Heart left ventricle (tissue), 16 donors: ENCODE measurements around the gene DDHD1. TPM values are rescaled to one million over a fixed set of nuclear protein-coding genes. Genes with fewer than 3 reads are reported as not detected.
"Not testable (repeated sequence)": the region's sequence is repeated elsewhere in the genome, so short reads cannot be mapped to it uniquely, and the experiment has no call there.

Source experiments
- ATAC-seq, 4 donors: fragments of 200-7000 bp; cut with Tn5 transposase; one replicate each; pipeline ENCODE4 v1.9.1; 2020 to 2022; ENCODE audit warnings: moderate library complexity in 4 of 4, mild to moderate bottlenecking in 3 of 4, moderate number of reproducible peaks in 1 of 4
- DNase-seq, 5 donors: peaks; one replicate each; pipeline ENCODE4 v3.0.0-alpha.2; 2020
- H3K27ac ChIP-seq, 12 donors: fragments of 200-600 bp; sonication (generic) in 4 of 12; one replicate each; pipeline versions ENCODE4 v1.5.0 to v1.8.0; 2016 to 2022; ENCODE audit warnings: mild to moderate bottlenecking in 2 of 12
- H3K27me3 ChIP-seq, 9 donors: fragments of 200-600 bp; sonication (generic) in 2 of 9; one replicate each; pipeline versions ENCODE4 v1.5.1 to v1.8.0; 2016 to 2022; ENCODE audit warnings: mild to moderate bottlenecking in 3 of 9
- H3K36me3 ChIP-seq, 9 donors: fragments of 200-600 bp; sonication (generic) in 2 of 9; one replicate each; pipeline versions ENCODE4 v1.5.0 to v1.8.0; 2018 to 2022; ENCODE audit warnings: mild to moderate bottlenecking in 2 of 9
- H3K4me1 ChIP-seq, 12 donors: fragments of 200-600 bp; sonication (generic) in 4 of 12; one replicate each; pipeline versions ENCODE4 v1.5.0 to v1.8.0; 2016 to 2022; ENCODE audit warnings: mild to moderate bottlenecking in 3 of 12
- H3K4me3 ChIP-seq, 12 donors: fragments of 200-600 bp; sonication (generic) in 4 of 12; one replicate each; pipeline versions ENCODE4 v1.5.0 to v1.8.0; 2017 to 2022; ENCODE audit warnings: mild to moderate bottlenecking in 9 of 12, moderate library complexity in 4 of 12
- H3K9me3 ChIP-seq, 12 donors: fragments of 200-600 bp; sonication (generic) in 4 of 12; one replicate each; pipeline versions ENCODE4 v1.5.0 to v1.8.0; 2016 to 2022; ENCODE audit warnings: mild to moderate bottlenecking in 1 of 12
- POLR2A ChIP-seq, 2 donors: fragments of 450-650 bp; IDR thresholded peaks; one replicate each; pipeline ENCODE4 v1.6.1; 2017; ENCODE audit warnings: antibody characterized with exemption in 2 of 2, mild to moderate bottlenecking in 2 of 2, moderate library complexity in 2 of 2
- WGBS, 4 donors: extraction: QIAGEN DNeasy Blood & Tissue Kit in 2 of 4; methylation state at CpG; one replicate each; pipeline versions ENCODE4 v1.1.5 to v1.1.7; 2013 to 2018; 5-methylcytosine and 5-hydroxymethylcytosine counted together
- intact Hi-C, 10 donors: fragments of 100-400 bp; cut with DNase I; formaldehyde crosslinking; loops; one replicate each; pipeline versions ENCODE4 v1.11.1 to v1.14.2; 2022
- polyA plus RNA-seq, 2 donors: library from polyadenylated mRNA; stranded (reverse); fragments of 200-250 nt; gene quantifications; one replicate each; pipeline ENCODE4 v1.2.3, GENCODE V29; 2013
- total RNA-seq, 9 donors: library from RNA; depleted of rRNA in 2 of 9; stranded (reverse); fragments of >200 nt in 2 of 9; fragmentation: NEBNext Ultra II Directional in 3 of 9; extraction: Animal tissue kit (Norgen Biotek cat#: 25700) in 3 of 9; gene quantifications; one replicate each; pipeline versions ENCODE4 v1.1.0 to v1.2.4, GENCODE V29; 2016 to 2023
- TF ChIP-seq, protein P1 (sequence below), 12 donors: fragments of 200-600 bp; sonication (generic) in 4 of 12; IDR thresholded peaks; one replicate each; pipeline versions ENCODE4 v1.5.0 to v1.8.0; 2018 to 2022; ENCODE audit warnings: antibody characterized with exemption in 12 of 12, mild to moderate bottlenecking in 5 of 12
- donor health status: ischemic (EF 13 %, LVEDD 7.1; RV severe dilation, severe dysfunction).
- donor health status: healthy with polysubstance abuse.
- donor health status: DM: no; HTN: yes; CAD: no.
- donor health status: DM: no; HTN: no; CAD: no.
- donor health status: ischemic (EF 25% LVEDD 6.9; RV normal size, moderate dysfunction).
- donor health status: ischemic (EF 25% LVEDD 5.7; RV mildly dilated, moderate dysfunction).
- donor health status: healthy.
- donor health status: DM: yes; HTN: yes; CAD: no.
- donor health status: ischemic (EF 35%, LVEDD 5.7; RV mildly dilated, moderate dysfunction).
- donor health status: nonischemic (EF 11% LVEDD 7.7; RV severe dilation, severe dysfunction).
- donor health status: DM: yes; HTN: yes; CAD: no.
- donor health status: PGD.
- donor health status: ischemic (EF 29% LVEDD 5.4; RV normal size, mild dysfunction).
- donor health status: nonischemic (EF 23%, LVEDD 6.1; RV moderate dilation, normal function).

The DDHD1 gene
- total and polyA plus RNA-seq, 11 donors: 3.5 to 12.1 (median 7.0) TPM

DNA sequence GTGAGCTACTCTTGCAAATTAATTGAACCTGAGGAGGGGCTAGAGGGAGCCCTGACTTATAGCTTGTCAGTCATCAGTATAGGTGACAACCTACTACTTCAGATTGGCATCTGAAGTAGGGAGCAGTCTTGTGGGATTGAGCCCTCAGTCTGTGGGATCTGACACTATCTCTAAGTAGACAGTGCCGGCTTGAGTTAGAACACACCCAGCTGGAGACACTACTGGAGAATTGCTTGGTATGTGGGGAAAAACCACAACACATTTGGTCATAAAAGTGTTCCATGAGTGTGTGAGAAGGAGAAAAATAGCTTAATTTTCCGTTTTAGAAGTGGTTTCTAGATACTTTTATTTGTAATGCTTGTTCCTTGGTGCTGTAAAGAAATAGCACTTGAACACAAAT, 30.5 kb upstream of the DDHD1 start:
- ATAC-seq (no peak), DNase-seq (no peak)
- Histone ChIP-seq H3K27ac (no peak overlapping the region), H3K9me3 (no peaks in the 10 kb centered on the region), H3K4me1 (peaks cover 0 to 5% (median 0%) of the 10 kb centered on the region in 12 donors), H3K36me3 (no peaks in the 10 kb centered on the region), H3K27me3 (no peaks in the 10 kb centered on the region), H3K4me3 (no peak overlapping the region)
- intact Hi-C loops: no loop called here
- WGBS, 4 donors: 55 to 62% (median 61%) methylated on average over 2 of the region's 2 CpGs
- TF ChIP-seq, protein P1, sequence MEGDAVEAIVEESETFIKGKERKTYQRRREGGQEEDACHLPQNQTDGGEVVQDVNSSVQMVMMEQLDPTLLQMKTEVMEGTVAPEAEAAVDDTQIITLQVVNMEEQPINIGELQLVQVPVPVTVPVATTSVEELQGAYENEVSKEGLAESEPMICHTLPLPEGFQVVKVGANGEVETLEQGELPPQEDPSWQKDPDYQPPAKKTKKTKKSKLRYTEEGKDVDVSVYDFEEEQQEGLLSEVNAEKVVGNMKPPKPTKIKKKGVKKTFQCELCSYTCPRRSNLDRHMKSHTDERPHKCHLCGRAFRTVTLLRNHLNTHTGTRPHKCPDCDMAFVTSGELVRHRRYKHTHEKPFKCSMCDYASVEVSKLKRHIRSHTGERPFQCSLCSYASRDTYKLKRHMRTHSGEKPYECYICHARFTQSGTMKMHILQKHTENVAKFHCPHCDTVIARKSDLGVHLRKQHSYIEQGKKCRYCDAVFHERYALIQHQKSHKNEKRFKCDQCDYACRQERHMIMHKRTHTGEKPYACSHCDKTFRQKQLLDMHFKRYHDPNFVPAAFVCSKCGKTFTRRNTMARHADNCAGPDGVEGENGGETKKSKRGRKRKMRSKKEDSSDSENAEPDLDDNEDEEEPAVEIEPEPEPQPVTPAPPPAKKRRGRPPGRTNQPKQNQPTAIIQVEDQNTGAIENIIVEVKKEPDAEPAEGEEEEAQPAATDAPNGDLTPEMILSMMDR (IDR thresholded peaks at IDR 0.05): no peak
- no peak for TF ChIP-seq POLR2A (IDR thresholded peaks at IDR 0.05)

DNA sequence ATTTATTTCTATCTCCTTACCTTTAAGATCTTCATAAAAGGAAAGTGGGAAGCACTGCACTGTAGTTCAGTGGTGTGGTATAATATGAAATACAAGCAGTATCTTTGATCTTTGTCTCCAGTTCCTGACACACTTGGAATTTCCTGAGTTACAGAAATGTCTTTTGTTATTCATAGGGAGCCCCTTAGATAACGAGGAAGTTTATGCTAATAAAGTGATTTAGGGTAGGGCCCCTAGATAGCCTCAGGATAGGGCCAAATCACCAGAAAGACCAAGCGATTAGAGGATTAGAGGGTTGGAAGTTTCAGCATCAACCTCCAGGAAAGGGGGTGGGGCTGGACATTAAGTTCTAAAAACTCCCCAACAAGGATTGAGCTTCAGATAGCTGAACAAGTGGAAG, 29.9 kb upstream of the DDHD1 start:
- no peak overlapping the region for H3K4me3 ChIP-seq
- H3K27ac ChIP-seq: no peak overlapping the region
- no peaks in the 10 kb centered on the region for H3K27me3 ChIP-seq
- H3K4me1 ChIP-seq: peaks cover 0 to 5% (median 0%) of the 10 kb centered on the region in 12 donors
- WGBS, 4 donors: 45 to 58% (median 50%) methylated on average over 2 of the region's 2 CpGs
- TF ChIP-seq, protein P1 (IDR thresholded peaks at IDR 0.05): no peak
- no peak for TF ChIP-seq POLR2A (IDR thresholded peaks at IDR 0.05)
- no peaks in the 10 kb centered on the region for H3K9me3 ChIP-seq
- intact Hi-C loops: no loop called here
- ATAC-seq (no peak), DNase-seq (no peak)
- no peaks in the 10 kb centered on the region for H3K36me3 ChIP-seq

DNA sequence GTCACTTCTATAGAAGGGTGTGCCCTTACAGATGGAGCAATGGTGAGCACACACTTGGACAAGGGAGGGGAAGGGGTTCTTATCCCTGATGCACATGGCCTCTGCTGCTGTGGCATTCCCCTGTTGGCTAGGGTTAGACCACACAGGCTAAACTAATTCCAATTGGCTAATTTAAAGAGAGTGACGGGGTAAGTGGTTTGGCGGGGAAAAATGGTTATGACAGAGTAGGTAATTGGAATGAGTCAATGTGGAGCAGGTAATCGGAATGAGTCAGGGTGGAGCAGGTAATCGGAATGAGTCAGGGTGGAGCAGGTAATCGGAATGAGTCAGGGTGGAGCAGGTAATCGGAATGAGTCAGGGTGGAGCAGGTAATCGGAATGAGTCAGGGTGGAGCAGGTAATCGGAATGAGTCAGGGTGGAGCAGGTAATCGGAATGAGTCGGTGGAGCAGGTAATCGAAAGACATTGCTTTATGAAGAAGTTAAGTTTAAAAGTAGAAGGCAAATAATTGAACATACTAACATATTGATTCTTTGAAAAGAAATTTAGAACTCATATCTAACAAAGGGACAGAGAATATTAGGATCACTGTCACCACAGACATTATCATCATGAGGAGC, 28.4 kb upstream of the DDHD1 start:
- H3K27ac ChIP-seq, H3K36me3 ChIP-seq, H3K4me1 ChIP-seq, H3K9me3 ChIP-seq, intact Hi-C loops, H3K4me3 ChIP-seq, H3K27me3 ChIP-seq, DNase-seq, ATAC-seq: not testable (repeated sequence)
- 96 to 99% (median 97%) methylated on average over 10 to 11 of the region's 11 CpGs for WGBS, 4 donors

DNA sequence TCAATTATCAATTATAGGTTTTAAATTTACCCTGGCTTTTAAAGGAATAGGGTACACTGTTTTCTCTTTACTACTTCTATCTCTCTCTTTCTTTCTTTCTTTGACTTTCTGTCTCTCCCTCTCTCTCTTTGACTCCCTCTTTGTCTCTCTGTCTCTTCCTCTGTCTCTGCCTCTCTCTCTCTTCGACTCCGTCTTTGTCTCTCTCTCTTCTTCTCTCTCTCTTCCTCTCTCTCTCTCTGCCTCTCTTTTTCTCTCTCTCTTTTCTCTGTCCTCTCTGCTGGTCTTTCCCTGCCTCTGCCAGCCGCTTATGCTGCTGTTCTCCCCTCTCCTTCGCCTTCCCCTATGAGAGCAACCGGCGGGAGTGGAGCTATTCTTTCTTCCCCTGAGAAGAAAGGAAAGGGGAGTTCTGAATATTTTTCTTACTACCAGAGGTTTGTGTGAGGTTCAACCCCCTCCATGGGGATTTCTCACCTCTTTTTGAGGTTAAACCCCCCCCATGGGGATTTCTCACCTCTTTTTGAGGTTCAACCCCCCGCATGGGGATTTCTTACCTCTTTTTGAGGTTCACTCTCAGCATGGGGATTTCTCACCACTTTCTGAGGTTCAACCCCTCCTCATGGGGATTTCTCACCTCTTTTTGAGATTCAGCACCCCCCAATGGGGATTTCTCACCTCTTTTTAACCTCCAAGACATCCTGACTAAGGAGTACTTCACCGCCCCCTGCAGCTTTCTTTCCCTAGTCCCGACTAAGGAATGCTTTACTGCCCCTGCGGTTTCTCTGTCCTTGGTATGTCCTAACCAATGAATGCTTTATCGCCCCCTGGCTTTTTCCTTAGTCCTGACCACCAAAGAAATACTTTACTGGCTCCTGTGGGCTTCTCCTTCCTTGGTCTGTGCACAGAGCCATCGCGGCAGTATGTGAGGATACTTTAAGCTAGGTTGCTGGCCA, 27.4 kb upstream of the DDHD1 start:
- no peaks in the 10 kb centered on the region for H3K9me3 ChIP-seq
- WGBS, 4 donors: 88 to 96% (median 90%) methylated on average over 13 of the region's 13 CpGs
- DNase-seq (no peak), ATAC-seq (no peak)
- TF ChIP-seq POLR2A (IDR thresholded peaks at IDR 0.05): no peak
- TF ChIP-seq, protein P1 (IDR thresholded peaks at IDR 0.05): peak in 4 of 12 donors; percentile 12 to 25 (median 14)
- H3K36me3 ChIP-seq: no peaks in the 10 kb centered on the region
- H3K27me3 ChIP-seq: no peaks in the 10 kb centered on the region
- intact Hi-C loops: no loop called here
- peaks cover 0 to 5% (median 0%) of the 10 kb centered on the region in 12 donors for H3K4me1 ChIP-seq
- no peak overlapping the region for H3K4me3 ChIP-seq
- H3K27ac ChIP-seq: no peak overlapping the region

DNA sequence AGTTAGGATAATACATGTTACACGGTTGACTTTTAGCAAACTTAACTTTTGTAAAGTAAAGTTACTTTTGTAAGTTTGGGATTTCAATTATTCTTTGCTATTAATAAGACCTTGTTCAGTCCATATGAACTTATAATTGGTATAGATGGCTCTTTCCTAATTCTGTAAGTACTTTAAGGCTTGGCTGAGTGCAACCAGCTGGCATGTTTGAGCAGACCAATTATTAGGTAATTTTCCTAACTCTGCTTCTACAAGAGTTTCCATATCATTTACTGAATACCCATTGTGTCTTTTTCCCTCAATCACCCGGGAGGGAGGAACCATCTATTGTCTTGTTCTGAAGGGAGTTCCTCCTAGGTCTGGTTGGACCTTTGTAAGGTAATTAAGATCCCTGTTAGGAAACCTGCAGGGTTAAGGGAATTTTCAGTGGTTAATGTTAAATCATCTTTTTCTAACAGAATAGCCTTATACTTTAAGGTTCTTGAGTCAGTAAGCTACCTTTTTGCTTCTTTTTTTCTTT, 26.4 kb upstream of the DDHD1 start:
- intact Hi-C loops, H3K27me3 ChIP-seq, H3K9me3 ChIP-seq, H3K27ac ChIP-seq, DNase-seq, H3K4me1 ChIP-seq, H3K36me3 ChIP-seq, ATAC-seq, H3K4me3 ChIP-seq: not testable (repeated sequence)
- 72 to 85% (median 76%) methylated on average over 2 of the region's 2 CpGs for WGBS, 4 donors
